Epithelial cell of proximal tubule (primary cell): Measurements from ENCODE around the gene NPBWR2. TPM values are rescaled to one million over a fixed set of nuclear protein-coding genes. Genes with fewer than 3 reads are reported as not detected.

Source experiments
- DNase-seq: peaks from one replicate; pipeline ENCODE4 v3.0.0-alpha.2; 2011; ENCODE audit warnings: low read depth
- H3K4me3 ChIP-seq: 2 replicates; pipeline ENCODE4 v1.5.1; 2011; ENCODE audit warnings: low read depth, mild to moderate bottlenecking, low read length
- CTCF ChIP-seq: conservative IDR thresholded peaks from 2 replicates; pipeline ENCODE4 v1.5.1; 2012; ENCODE audit warnings: low read depth, mild to moderate bottlenecking, low read length
- total RNA-seq: library from RNA; depleted of rRNA; stranded (reverse); fragments of >200 nt; gene quantifications from 2 replicates; pipeline ENCODE4 v1.2.3, GENCODE V29; 2015

Gene NPBWR2
- total RNA-seq, 1 donor from 2014 or later: not detected

GRCh38 chr20:64116016-64116415, 8.7 kb upstream of the NPBWR2 start:
- no peak overlapping the region for H3K4me3 ChIP-seq
- DNase-seq: no peak
- TF ChIP-seq CTCF: no peak

GRCh38 chr20:64115171-64115911, 8.0 kb upstream of the NPBWR2 start:
- no peak for TF ChIP-seq CTCF
- no peak for DNase-seq
- no peak overlapping the region for H3K4me3 ChIP-seq

DNA sequence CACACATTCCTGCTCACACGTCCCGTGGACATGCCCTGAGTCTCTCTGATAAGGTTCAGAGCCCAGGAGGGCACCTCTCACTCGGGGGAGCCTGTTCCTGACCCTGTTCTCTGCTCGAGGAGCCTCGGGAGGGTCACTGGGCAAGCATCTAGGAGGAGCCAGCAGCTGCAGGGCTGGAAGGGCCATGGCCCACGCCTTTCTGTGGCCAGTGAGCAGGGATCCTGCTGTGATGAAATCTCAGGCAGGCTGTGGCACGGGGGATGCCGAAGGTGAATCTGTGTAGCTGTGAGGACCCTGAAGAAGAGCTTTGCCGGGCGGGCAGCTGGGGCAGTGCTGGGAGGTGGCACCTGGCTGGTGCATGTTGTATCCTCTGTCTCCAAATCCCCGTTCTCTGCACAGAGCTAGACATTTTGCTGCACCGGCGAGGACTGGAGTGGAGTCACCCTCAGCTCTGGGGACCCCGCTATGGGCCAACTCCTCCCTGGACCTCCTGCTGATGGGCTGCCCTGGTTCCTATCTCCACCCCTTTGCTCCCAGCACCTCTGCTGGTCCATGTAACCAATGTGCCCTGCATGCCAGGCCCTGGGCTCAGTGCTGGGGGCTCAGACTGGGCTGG, 7.1 kb upstream of the NPBWR2 start:
- no peak overlapping the region for H3K4me3 ChIP-seq
- TF ChIP-seq CTCF: no peak
- no peak for DNase-seq

- DNase-seq: no peak
- no peak for TF ChIP-seq CTCF
- no peak overlapping the region for H3K4me3 ChIP-seq
These were observed 6.5 kb upstream of the NPBWR2 start for GRCh38 chr20:64113796-64114355.

DNA sequence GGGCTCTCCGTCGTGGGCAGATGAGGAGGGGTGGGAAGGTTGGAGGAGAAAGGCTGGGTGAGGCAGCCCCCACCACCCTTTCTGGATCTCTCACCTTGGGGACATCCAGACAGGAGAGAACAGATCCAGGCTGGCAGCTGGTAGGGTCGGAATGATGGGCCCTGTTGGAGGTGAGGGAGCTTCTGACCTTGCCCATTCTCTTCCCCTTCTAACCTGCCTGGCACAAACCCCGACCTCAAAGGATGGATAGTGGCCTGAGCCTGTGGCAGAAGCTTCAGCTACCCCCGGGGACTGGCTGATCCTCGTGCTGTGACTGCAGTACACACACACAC, 6.0 kb upstream of the NPBWR2 start:
- no peak for TF ChIP-seq CTCF
- H3K4me3 ChIP-seq: no peak overlapping the region
- DNase-seq: no peak

DNA sequence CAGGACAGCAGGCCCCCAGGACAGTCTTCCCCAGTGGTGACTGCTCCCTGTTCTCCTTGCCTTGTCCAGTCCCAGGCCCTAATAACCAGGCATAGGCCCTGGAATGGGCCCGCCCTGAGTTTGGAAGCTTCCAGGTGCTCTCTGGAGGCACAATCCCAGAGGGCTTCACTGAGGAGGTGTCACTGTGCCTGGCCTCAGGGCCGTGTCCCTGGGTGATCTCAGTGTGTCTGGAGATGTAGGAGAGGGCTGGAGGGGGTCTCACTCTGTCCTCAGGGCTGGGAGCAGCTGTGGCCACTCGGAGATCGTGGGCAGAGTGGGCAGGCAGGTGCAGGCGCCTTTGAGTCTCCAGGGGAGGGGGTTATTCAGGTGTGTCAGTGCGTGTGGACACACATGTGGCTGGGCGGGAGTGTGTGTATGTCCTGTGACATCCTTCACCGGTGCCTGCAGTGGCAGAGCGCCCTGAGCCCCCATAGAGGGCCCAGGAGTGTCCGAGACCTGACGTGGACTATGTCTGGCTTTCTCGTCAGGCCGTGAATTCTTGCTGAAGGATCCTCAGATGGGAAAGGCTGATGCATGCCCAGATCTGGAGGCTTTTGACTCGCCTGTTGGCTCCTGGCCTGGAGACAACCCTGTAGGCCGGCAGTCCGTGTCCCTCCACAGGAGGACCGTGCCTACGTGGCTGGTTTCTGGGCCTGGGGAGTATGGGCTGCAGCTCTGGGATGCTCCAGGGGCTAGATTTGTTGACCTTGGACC, 5.5 kb upstream of the NPBWR2 start:
- no peak overlapping the region for H3K4me3 ChIP-seq
- no peak for DNase-seq
- TF ChIP-seq CTCF: no peak
